Astrocyte (in vitro differentiated cells and primary cell): ENCODE data around the gene DNAJC15. TPM values are rescaled to one million over a fixed set of nuclear protein-coding genes. Genes with fewer than 3 reads are reported as not detected.

Experiments used
- DNase-seq: peaks from one replicate; pipeline ENCODE4 v3.0.0-alpha.2; 2010; ENCODE audit warnings: low read depth
- FAIRE-seq: peaks from 2 replicates; lab custom pipeline; 2011; peaks lifted over from hg19 to GRCh38; lab: Jason Lieb, UNC
- H2AFZ ChIP-seq: 2 replicates; pipeline ENCODE4 v1.6.0; 2012; ENCODE audit warnings: low read depth, low read length, inconsistent platforms
- H3K27ac ChIP-seq: 2 replicates; pipeline ENCODE4 v1.5.1; 2011; ENCODE audit warnings: low read depth, low read length, inconsistent platforms
- H3K27me3 ChIP-seq: 2 replicates; pipeline ENCODE4 v1.6.0; 2011; ENCODE audit warnings: low read length, inconsistent platforms; ENCODE audit not compliant: insufficient read depth
- H3K36me3 ChIP-seq: 2 replicates; pipeline ENCODE4 v1.5.1; 2011; ENCODE audit warnings: low read length, inconsistent platforms; ENCODE audit not compliant: insufficient read depth
- H3K4me1 ChIP-seq: 2 replicates; pipeline ENCODE4 v1.5.1; 2011; ENCODE audit warnings: low read length, inconsistent platforms; ENCODE audit not compliant: insufficient read depth
- H3K4me2 ChIP-seq: 2 replicates; pipeline ENCODE4 v1.6.0; 2012; ENCODE audit warnings: low read length, inconsistent platforms
- H3K4me3 ChIP-seq: 2 replicates; pipeline ENCODE4 v1.5.1; 2011; ENCODE audit warnings: low read depth, mild to moderate bottlenecking, low read length, inconsistent platforms; ENCODE audit not compliant: insufficient read depth
- H3K79me2 ChIP-seq: 2 replicates; pipeline ENCODE4 v1.6.0; 2012; ENCODE audit warnings: mild to moderate bottlenecking, low read length, inconsistent platforms; ENCODE audit not compliant: insufficient read depth
- H3K9ac ChIP-seq: 2 replicates; pipeline ENCODE4 v1.6.0; 2012; ENCODE audit warnings: mild to moderate bottlenecking, low read length, inconsistent platforms
- H3K9me3 ChIP-seq: 2 replicates; pipeline ENCODE4 v1.5.1; 2012; ENCODE audit warnings: low read depth, mild to moderate bottlenecking, low read length, inconsistent platforms; ENCODE audit not compliant: insufficient read depth
- H4K20me1 ChIP-seq: 2 replicates; pipeline ENCODE4 v1.6.0; 2012; ENCODE audit warnings: low read length, inconsistent platforms; ENCODE audit not compliant: insufficient read depth
- H3K27ac Mint-ChIP-seq: one replicate; pipeline ENCODE4 v1.8.0; 2021; ENCODE audit warnings: mild to moderate bottlenecking, mixed read lengths; ENCODE audit not compliant: unreplicated experiment
- H3K27me3 Mint-ChIP-seq: one replicate; pipeline ENCODE4 v1.8.0; 2021; ENCODE audit warnings: low read depth, mixed read lengths; ENCODE audit not compliant: unreplicated experiment
- H3K36me3 Mint-ChIP-seq: one replicate; pipeline ENCODE4 v1.8.0; 2021; ENCODE audit warnings: low read depth, mixed read lengths; ENCODE audit not compliant: unreplicated experiment
- H3K4me1 Mint-ChIP-seq: one replicate; pipeline ENCODE4 v1.8.0; 2021; ENCODE audit warnings: low read depth, mixed read lengths; ENCODE audit not compliant: unreplicated experiment
- H3K4me3 Mint-ChIP-seq: one replicate; pipeline ENCODE4 v1.8.0; 2021; ENCODE audit warnings: mild to moderate bottlenecking, moderate library complexity, mixed read lengths; ENCODE audit not compliant: unreplicated experiment
- H3K9me3 Mint-ChIP-seq: one replicate; pipeline ENCODE4 v1.8.0; 2021; ENCODE audit warnings: mild to moderate bottlenecking, mixed read lengths; ENCODE audit not compliant: unreplicated experiment
- CTCF ChIP-seq: IDR thresholded peaks from 2 replicates; pipeline ENCODE4 v1.5.1; 2011; ENCODE audit warnings: low read depth, mild to moderate bottlenecking, inconsistent platforms, low read length, moderate library complexity; ENCODE audit not compliant: insufficient read depth
- EZH2 ChIP-seq: IDR thresholded peaks from 2 replicates; pipeline ENCODE4 v1.6.1; 2012; ENCODE audit warnings: mild to moderate bottlenecking, low read length, inconsistent platforms; ENCODE audit not compliant: insufficient read depth
- total RNA-seq: library from RNA; stranded (reverse); gene quantifications from 2 replicates; pipeline ENCODE4 v1.2.1, GENCODE V29; 2021

Gene DNAJC15
- total RNA-seq, 1 donor from 2014 or later: 13.8 TPM

- H3K4me3 Mint-ChIP-seq: peak overlapping the region; percentile 30
- Histone ChIP-seq H3K4me2 (no peak overlapping the region), H4K20me1 (no peaks in the 10 kb centered on the region)
Observed at GRCh38 chr13:43008596-43008995, 14.8 kb upstream of the DNAJC15 start.

GRCh38 chr13:43009506-43009905 is 13.9 kb upstream of the DNAJC15 start:
- Histone ChIP-seq H3K4me3 (no peak overlapping the region), H3K9ac (no peak overlapping the region), H3K27ac (no peak overlapping the region), H3K4me1 (peaks cover 24% of the 10 kb centered on the region), H3K4me2 (no peak overlapping the region), H2AFZ (no peak overlapping the region), H3K36me3 (no peaks in the 10 kb centered on the region), H3K79me2 (no peaks in the 10 kb centered on the region), H3K9me3 (no peaks in the 10 kb centered on the region), H4K20me1 (no peaks in the 10 kb centered on the region), H3K27me3 (no peaks in the 10 kb centered on the region)
- peaks cover 46% of the 10 kb centered on the region for H3K4me1 Mint-ChIP-seq
- peak overlapping the region; percentile 85 for H3K27ac Mint-ChIP-seq
- H3K36me3 Mint-ChIP-seq: no peaks in the 10 kb centered on the region
- no peaks in the 10 kb centered on the region for H3K27me3 Mint-ChIP-seq
- no peak for FAIRE-seq
- no peak overlapping the region for H3K4me3 Mint-ChIP-seq
- no peak for TF ChIP-seq EZH2
- TF ChIP-seq CTCF: no peak
- DNase-seq: no peak
- H3K9me3 Mint-ChIP-seq: no peaks in the 10 kb centered on the region

More at GRCh38 chr13:43008596-43008995, 14.8 kb upstream of the DNAJC15 start:
- no peak overlapping the region for H2AFZ ChIP-seq
- Mint-ChIP-seq H3K9me3 (no peaks in the 10 kb centered on the region), H3K4me1 (peaks cover 48% of the 10 kb centered on the region), H3K27ac (peak overlapping the region; percentile 85), H3K27me3 (no peaks in the 10 kb centered on the region), H3K36me3 (no peaks in the 10 kb centered on the region)
- DNase-seq: no peak
- no peaks in the 10 kb centered on the region for H3K9me3 ChIP-seq
- TF ChIP-seq EZH2: no peak
- TF ChIP-seq CTCF: no peak
- H3K79me2 ChIP-seq: no peaks in the 10 kb centered on the region
- no peaks in the 10 kb centered on the region for H3K36me3 ChIP-seq
- H3K9ac ChIP-seq: no peak overlapping the region
- peaks cover 24% of the 10 kb centered on the region for H3K4me1 ChIP-seq
- no peak overlapping the region for H3K27ac ChIP-seq
- H3K27me3 ChIP-seq: no peaks in the 10 kb centered on the region
- no peak for FAIRE-seq
- no peak overlapping the region for H3K4me3 ChIP-seq

GRCh38 chr13:43014162-43014561 is 9.2 kb upstream of the DNAJC15 start:
- H3K36me3 ChIP-seq: no peaks in the 10 kb centered on the region
- no peak overlapping the region for H3K9ac ChIP-seq
- Mint-ChIP-seq H3K36me3 (no peaks in the 10 kb centered on the region), H3K27me3 (no peaks in the 10 kb centered on the region), H3K4me3 (no peak overlapping the region), H3K4me1 (peaks cover 7% of the 10 kb centered on the region), H3K27ac (no peak overlapping the region), H3K9me3 (no peaks in the 10 kb centered on the region)
- H3K27ac ChIP-seq: no peak overlapping the region
- H3K4me2 ChIP-seq: no peak overlapping the region
- no peaks in the 10 kb centered on the region for H3K4me1 ChIP-seq
- H3K27me3 ChIP-seq: no peaks in the 10 kb centered on the region
- TF ChIP-seq CTCF (no peak), EZH2 (no peak)
- no peak for DNase-seq
- H4K20me1 ChIP-seq: no peaks in the 10 kb centered on the region
- no peak overlapping the region for H2AFZ ChIP-seq
- no peaks in the 10 kb centered on the region for H3K9me3 ChIP-seq
- no peak overlapping the region for H3K4me3 ChIP-seq
- H3K79me2 ChIP-seq: no peaks in the 10 kb centered on the region
- peak; percentile 17 for FAIRE-seq
